K562 (cell line): ENCODE results near the gene TOMT. TPM values are rescaled to one million over a fixed set of nuclear protein-coding genes. Genes with fewer than 3 reads are reported as not detected.

Experiments
- ASH1L ChIP-seq: fragments of 450-650 bp; IDR thresholded peaks from 2 replicates; pipeline ENCODE4 v1.6.1; 2018; ENCODE audit warnings: borderline replicate concordance, mild to moderate bottlenecking, low read depth; ENCODE audit not compliant: partially characterized antibody
- FOXP1 ChIP-seq: sonication (generic); formaldehyde crosslinking; IDR thresholded peaks from 2 replicates; pipeline ENCODE4 v1.8.0; 2022; ENCODE audit warnings: mild to moderate bottlenecking, missing genetic modification reagents
- HMG20B ChIP-seq: fragments of 250-450 bp; sonication (Bioruptor Pico); IDR thresholded peaks from 2 replicates; pipeline ENCODE4 v1.5.0; 2021; ENCODE audit warnings: mild to moderate bottlenecking
- NR2C1 ChIP-seq, 2 experiments: fragments of 450-650 bp; IDR thresholded peaks; 2 replicates each; pipeline ENCODE4 v1.6.1; 2017; ENCODE audit warnings: mild to moderate bottlenecking in 2 of 2, antibody characterized with exemption in 1 of 2, inconsistent platforms in 1 of 2, missing compliant biosample characterization in 1 of 2, missing genetic modification characterization in 1 of 2
- PHF8 ChIP-seq: fragments of 200-600 bp; sonication (generic); IDR thresholded peaks from 2 replicates; pipeline ENCODE4 v1.6.1; 2012; ENCODE audit warnings: mixed run types, mild to moderate bottlenecking, inconsistent platforms, low read length, moderate library complexity, borderline replicate concordance
- PTTG1 ChIP-seq: fragments of 450-650 bp; IDR thresholded peaks from 2 replicates; pipeline ENCODE4 v1.6.1; 2016; ENCODE audit warnings: low read depth, mild to moderate bottlenecking, missing genetic modification characterization, missing compliant biosample characterization
- RB1 ChIP-seq: fragments of 450-650 bp; IDR thresholded peaks from 2 replicates; pipeline ENCODE4 v1.6.1; 2017; ENCODE audit warnings: low read depth, mild to moderate bottlenecking
- TOE1 ChIP-seq, 2 experiments: fragments of 450-650 bp in 1 of 2; sonication (generic) in 1 of 2; formaldehyde crosslinking in 1 of 2; IDR thresholded peaks; 2 replicates each; pipeline versions ENCODE4 v1.7.1 to v1.8.0; 2016 to 2022; ENCODE audit warnings: borderline replicate concordance in 2 of 2, mild to moderate bottlenecking in 2 of 2, antibody characterized with exemption in 1 of 2, inconsistent platforms in 1 of 2, low read depth in 1 of 2, missing genetic modification reagents in 1 of 2, moderate library complexity in 1 of 2
- polyA plus RNA-seq, 8 experiments: library from polyadenylated mRNA; depleted of rRNA in 4 of 8; stranded (reverse) in 5 of 8; unstranded in 3 of 8; fragments of >200 nt; fragmentation: Nextera tagmentation in 2 of 8; fragmentation: Illumina TruSeq in 1 of 8; extraction: Ambion mirVana in 2 of 8; extraction: Trizol in 1 of 8; gene quantifications; 2 replicates each; pipeline versions ENCODE4 v1.2.1 to v1.2.3, GENCODE V29; 2011 to 2014; ENCODE audit warnings: inconsistent platforms in 1 of 8, missing spikeins in 1 of 8
- total RNA-seq, 7 experiments: library from RNA; depleted of rRNA in 6 of 7; stranded (reverse); fragments of >200 nt in 6 of 7; fragmentation: Illumina TruSeq in 2 of 7; extraction: Trizol in 2 of 7; gene quantifications; 2 replicates each; pipeline versions ENCODE4 v1.2.1 to v1.2.3, GENCODE V29; 2011 to 2021; ENCODE audit warnings: low replicate concordance in 1 of 7
- TF ChIP-seq, protein P1 (sequence below): fragments of 450-650 bp; formaldehyde crosslinking; IDR thresholded peaks from 2 replicates; pipeline ENCODE4 v1.4.0; 2020; ENCODE audit warnings: mild to moderate bottlenecking, moderate library complexity
- TF ChIP-seq, protein P2 (sequence below): IDR thresholded peaks from 2 replicates; pipeline ENCODE4 v1.6.1; 2011; ENCODE audit not compliant: insufficient read length; ENCODE audit errors: extremely low read depth
- TF ChIP-seq, protein P3 (sequence below): fragments of 200-800 bp; sonication (Bioruptor generic); IDR thresholded peaks from 2 replicates; pipeline ENCODE4 v1.6.1; 2017; ENCODE audit warnings: missing genetic modification characterization, missing compliant biosample characterization
- TF ChIP-seq, protein P4 (sequence below): sonication (generic); formaldehyde crosslinking; IDR thresholded peaks from 2 replicates; pipeline ENCODE4 v1.8.0; 2022; ENCODE audit warnings: mild to moderate bottlenecking, missing genetic modification reagents, borderline replicate concordance

TOMT gene
- total and polyA plus RNA-seq, 9 of the 15 experiments (the other 6 are each of a cell fraction or from before 2014, with no cell fraction given), result not detected

DNA sequence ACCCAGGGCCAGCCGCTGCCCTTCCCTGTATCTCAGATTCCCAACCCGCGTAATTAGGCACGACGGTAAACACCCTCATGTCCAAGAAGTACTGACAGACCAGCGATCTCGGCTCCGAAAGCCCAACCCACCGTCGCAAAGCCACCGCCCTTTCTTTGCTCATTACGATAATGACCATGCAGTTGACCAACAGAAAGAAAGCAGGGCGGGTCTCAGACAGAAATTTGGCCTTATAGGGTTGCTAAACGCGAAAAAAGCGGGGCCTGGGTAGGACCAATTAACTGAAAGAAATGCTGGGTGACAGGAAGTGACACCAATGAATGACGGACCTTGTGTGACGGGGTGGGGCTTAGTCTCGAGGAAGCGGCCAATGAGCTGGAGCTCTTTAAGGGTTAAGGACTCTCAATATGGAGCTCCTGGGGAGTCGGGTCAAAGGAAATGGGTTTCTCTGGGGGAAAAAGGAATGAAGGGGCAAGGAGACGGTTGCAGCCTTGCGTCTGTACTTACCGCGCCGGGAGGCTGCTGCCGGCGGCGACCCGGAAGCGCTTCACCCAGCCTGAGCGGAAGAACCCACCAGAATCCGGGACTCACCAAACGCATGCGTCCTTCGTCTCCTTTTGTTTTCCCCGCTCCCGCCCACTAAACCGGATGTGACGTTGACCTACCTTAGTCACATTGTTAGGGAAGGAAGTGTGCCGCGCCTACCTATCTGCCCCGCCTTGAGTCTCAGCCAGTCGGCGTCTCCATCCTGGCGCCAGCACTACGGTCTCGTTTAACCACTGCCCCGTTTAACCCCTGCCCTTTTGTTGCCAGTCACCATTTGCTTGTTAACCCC is 6.6 kb downstream of the TOMT start, which contains the start of gene ANAPC15 (continued):
- TF ChIP-seq PTTG1 (tag) (no peak), RB1 (peak; percentile 85), NR2C1 (IDR thresholded peaks at IDR 0.05) (peak; percentile 100), NR2C1 (tag; IDR thresholded peaks at IDR 0.05) (peak; percentile 99), ASH1L (peak; percentile 90), PHF8 (peak; percentile 91; the same call in 1 of the 2 replicates), FOXP1 (CRISPR knock-in tag) (0 out of 2 replicates have a peak, but pooled peaks have one; percentile 60), TOE1 (IDR thresholded peaks at IDR 0.05; ENCODE audit: borderline replicate concordance) (peak; percentile 56; the same call in 1 of the 2 replicates), TOE1 (CRISPR knock-in tag; IDR thresholded peaks at IDR 0.05; ENCODE audit: borderline replicate concordance, low read depth) (no peak), HMG20B (CRISPR knock-in tag) (no peak)
- TF ChIP-seq, protein P1, sequence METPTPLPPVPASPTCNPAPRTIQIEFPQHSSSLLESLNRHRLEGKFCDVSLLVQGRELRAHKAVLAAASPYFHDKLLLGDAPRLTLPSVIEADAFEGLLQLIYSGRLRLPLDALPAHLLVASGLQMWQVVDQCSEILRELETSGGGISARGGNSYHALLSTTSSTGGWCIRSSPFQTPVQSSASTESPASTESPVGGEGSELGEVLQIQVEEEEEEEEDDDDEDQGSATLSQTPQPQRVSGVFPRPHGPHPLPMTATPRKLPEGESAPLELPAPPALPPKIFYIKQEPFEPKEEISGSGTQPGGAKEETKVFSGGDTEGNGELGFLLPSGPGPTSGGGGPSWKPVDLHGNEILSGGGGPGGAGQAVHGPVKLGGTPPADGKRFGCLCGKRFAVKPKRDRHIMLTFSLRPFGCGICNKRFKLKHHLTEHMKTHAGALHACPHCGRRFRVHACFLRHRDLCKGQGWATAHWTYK (CRISPR knock-in tag), result peak; percentile 77; the same call in 1 of the 2 replicates
- TF ChIP-seq, protein P2, sequence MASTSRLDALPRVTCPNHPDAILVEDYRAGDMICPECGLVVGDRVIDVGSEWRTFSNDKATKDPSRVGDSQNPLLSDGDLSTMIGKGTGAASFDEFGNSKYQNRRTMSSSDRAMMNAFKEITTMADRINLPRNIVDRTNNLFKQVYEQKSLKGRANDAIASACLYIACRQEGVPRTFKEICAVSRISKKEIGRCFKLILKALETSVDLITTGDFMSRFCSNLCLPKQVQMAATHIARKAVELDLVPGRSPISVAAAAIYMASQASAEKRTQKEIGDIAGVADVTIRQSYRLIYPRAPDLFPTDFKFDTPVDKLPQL, result no peak
- TF ChIP-seq, protein P3, sequence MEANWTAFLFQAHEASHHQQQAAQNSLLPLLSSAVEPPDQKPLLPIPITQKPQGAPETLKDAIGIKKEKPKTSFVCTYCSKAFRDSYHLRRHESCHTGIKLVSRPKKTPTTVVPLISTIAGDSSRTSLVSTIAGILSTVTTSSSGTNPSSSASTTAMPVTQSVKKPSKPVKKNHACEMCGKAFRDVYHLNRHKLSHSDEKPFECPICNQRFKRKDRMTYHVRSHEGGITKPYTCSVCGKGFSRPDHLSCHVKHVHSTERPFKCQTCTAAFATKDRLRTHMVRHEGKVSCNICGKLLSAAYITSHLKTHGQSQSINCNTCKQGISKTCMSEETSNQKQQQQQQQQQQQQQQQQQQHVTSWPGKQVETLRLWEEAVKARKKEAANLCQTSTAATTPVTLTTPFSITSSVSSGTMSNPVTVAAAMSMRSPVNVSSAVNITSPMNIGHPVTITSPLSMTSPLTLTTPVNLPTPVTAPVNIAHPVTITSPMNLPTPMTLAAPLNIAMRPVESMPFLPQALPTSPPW (CRISPR knock-in tag), result no peak
- TF ChIP-seq, protein P4, sequence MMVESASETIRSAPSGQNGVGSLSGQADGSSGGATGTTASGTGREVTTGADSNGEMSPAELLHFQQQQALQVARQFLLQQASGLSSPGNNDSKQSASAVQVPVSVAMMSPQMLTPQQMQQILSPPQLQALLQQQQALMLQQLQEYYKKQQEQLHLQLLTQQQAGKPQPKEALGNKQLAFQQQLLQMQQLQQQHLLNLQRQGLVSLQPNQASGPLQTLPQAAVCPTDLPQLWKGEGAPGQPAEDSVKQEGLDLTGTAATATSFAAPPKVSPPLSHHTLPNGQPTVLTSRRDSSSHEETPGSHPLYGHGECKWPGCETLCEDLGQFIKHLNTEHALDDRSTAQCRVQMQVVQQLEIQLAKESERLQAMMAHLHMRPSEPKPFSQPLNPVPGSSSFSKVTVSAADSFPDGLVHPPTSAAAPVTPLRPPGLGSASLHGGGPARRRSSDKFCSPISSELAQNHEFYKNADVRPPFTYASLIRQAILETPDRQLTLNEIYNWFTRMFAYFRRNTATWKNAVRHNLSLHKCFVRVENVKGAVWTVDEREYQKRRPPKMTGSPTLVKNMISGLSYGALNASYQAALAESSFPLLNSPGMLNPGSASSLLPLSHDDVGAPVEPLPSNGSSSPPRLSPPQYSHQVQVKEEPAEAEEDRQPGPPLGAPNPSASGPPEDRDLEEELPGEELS, result no peak
